GM18498 (cell line): ENCODE measurements around the gene NDUFB2.
"Not testable (repeated sequence)": the region's sequence is repeated elsewhere in the genome, so short reads cannot be mapped to it uniquely, and the experiment has no call there.

ENCODE experiments used
- ATAC-seq: cut with Tn5 transposase; IDR thresholded peaks from one replicate; pipeline ENCODE4 v1.9.1; 2021; ENCODE audit warnings: mild to moderate bottlenecking, moderate library complexity; ENCODE audit not compliant: unreplicated experiment

Gene NDUFB2

GRCh38 chr7:140672382-140673062, 24.0 kb upstream of the NDUFB2 start, which contains the start of gene ADCK2:
TSS of gene ADCK2 (plus strand) at chr7:140672945. CDS start at chr7:140673331, 386 bp downstream.
- ATAC-seq = peak; percentile 69

GRCh38 chr7:140673063-140673773, 23.3 kb upstream of the NDUFB2 start:
- ATAC-seq = peak; percentile 57

DNA sequence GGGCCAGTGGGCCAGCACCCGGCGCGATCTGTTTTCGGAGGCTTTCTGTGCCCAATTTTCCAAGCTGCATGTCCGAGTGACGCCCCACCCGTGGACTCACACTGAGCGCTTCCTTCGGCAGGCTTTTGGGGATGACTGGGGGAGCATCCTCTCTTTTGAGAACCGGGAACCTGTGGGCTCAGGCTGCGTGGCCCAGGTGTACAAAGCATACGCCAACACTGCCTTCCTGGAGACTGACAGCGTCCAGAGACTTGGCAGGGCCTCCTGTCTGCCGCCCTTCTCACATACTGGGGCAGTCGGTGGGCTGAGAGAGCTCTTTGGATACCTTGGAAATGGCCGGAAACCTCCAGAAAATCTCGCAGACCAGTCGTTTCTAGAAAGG, 22.7 kb upstream of the NDUFB2 start:
- ATAC-seq = no peak

GRCh38 chr7:140674356-140674800, 22.1 kb upstream of the NDUFB2 start:
- no peak for ATAC-seq

GRCh38 chr7:140674899-140675701, 21.4 kb upstream of the NDUFB2 start:
- no peak for ATAC-seq

DNA sequence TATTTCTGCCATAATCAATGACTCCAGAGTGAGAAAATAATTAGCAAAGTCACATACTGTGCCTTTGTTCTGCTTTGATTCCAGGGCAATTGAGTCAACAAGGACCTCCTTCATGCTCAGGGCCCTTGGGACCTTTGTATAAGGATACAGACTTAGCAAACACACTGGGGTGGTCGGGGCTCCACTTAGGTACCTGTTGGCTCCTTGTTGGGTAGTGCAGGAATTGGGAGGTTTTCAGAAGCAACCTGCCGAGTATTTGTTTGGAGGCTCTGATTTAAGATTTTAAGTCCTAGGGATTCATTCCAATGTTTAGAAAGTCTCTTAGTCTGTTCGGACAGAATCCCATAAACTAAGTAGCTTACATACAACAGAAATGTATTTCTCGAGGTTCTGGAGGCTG, 20.8 kb upstream of the NDUFB2 start:
- ATAC-seq = no peak

DNA sequence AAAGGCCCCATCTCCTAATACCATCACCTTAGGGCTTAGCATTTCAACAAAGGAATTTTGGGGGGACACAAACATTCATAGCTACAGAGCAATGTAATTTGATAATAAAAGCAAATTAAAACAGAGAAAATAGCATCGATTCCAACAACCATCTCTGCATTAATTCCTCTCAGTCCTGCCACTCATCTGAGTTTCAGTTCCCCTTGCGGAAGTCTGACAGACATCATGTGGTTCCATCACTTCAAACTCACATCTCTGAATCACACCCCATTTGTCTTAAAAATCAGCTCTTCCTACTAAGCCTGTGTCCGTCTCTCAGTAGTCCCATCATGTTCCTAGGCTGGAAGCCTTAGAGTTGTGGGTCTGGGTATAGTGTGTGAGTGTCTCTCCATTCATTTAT, 20.2 kb upstream of the NDUFB2 start:
- ATAC-seq = peak; percentile 57

- not testable (repeated sequence) for ATAC-seq
These were observed 19.6 kb upstream of the NDUFB2 start for GRCh38 chr7:140676956-140677355.

DNA sequence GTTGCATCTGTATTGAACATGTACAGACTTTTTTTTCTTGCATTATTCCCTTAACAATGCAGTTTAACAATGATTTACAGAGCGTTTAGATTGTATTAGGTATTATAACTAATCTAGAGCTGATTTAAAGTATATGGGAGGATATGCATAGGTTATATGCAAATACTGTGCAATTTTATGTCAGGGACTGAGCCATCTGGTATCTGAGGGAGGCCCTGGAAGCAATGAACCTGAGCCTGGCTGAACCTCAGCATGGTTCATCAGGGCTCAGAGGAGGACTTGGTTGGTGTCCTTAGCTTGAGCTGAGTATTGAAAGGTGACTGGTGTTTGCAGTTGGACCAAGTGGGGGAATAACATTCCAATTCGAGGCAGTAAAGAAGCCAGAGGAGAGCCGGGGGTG, 19.0 kb upstream of the NDUFB2 start:
- ATAC-seq = no peak

GRCh38 chr7:140678081-140678815, 18.3 kb upstream of the NDUFB2 start:
- ATAC-seq = no peak

DNA sequence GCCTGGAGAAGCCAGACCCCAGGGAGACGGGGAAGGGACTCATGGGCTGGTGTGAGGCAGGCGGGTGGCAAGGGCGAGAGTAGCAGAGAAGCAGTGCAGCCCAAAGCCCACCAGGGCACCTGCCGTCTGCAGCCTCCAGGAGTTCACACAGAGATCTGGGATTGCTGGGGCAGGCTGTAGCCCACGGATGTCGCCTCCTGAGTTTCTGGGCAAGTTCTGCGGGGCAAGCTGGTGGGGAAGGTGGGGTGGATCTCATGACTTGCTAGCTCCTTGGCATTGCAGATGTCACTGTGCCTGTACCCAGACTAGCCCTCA, 17.7 kb upstream of the NDUFB2 start:
- ATAC-seq = no peak

DNA sequence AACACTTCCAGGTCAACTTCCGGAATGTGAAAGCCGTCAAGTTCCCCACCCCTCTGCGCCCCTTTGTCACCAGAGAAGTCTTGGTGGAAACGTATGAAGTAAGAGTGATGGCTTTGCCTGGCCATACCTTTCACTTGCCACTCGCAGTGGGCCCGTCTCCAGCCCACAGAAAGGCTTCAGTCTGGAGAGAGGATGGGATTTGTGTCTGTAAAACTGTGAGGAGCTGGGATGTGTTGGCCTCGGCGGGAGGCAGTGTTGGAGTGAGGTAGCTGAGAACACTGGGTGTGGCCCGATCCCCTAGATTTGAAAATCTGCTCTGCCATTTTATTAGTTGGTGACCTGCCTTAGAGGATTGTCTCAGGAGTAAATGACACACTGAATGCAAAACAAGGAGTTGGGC, 17.3 kb upstream of the NDUFB2 start:
- ATAC-seq = no peak

DNA sequence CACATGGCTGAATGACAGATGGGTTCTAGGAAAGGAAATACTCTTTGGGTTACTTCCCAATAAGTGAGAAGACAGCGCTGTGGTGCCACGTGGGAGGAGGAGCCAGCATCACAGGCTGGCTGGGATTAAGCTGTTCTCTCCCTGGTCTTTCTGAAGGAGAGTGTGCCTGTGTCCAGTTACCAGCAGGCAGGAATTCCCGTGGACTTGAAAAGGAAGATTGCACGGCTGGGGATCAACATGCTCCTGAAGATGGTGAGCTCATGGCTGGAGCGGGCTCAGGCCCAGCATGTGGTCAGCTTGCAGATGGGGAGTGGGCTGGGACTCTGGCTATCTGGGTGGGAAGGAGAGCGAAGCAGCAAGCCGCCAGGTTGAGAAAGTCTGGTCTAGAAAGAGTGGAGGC, 15.6 kb upstream of the NDUFB2 start:
- no peak for ATAC-seq

GRCh38 chr7:140681766-140682165, 14.7 kb upstream of the NDUFB2 start:
- ATAC-seq = no peak

DNA sequence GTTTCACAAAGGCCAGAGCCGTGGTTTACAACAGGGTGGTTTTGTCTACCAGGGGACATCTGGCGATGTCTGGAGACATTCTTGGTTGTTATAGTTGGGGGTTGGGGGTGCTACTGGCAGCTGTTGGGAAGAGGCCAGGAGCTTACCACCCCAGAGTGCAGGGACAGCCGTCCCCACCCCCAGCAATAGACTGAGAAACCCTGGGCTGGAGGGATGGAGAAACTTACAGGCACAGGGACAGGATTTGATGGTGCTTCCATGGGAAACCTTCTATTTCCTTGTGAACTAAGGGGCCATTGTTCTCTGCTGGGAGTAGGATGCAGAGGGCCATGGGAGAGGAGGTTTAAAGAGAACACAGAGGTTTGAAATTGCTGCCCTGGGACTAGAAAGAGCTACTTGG, 12.9 kb upstream of the NDUFB2 start:
- no peak for ATAC-seq

- no peak for ATAC-seq
These were observed 12.2 kb upstream of the NDUFB2 start for GRCh38 chr7:140684066-140684950.

DNA sequence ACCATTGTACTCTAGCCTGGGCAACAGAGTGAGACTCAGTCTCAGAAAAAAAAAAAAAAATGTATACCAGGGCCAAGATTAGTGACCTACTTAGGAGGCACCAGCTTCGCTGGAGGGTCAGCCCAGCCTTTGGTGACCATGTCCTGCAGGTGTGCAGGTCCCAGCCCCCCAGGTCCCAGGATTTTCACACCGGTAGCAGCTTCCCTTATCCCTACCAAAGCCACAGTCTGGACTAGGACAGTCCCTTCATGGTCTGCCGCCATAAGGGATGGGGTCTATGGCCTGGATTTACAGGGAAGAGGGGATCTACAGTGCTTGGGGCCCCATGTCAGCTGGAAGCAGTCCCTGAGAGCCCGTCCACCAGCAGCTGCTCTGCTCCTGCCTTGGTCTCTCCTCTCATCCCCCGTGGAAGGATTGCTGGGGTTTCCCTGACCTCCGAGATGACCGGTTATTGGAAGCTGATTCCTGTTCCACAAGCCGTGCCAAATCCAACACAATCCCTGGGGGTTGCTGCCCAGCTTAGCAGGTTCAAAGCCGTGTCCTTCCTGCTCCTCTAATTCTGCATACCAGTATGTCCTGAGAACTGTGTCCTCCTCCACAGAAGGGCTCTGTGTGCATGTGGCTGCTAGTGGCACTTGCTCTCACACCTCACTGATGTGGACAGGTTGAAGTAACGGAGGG, 11.0 kb upstream of the NDUFB2 start:
- no peak for ATAC-seq

GRCh38 chr7:140686921-140687320, 9.6 kb upstream of the NDUFB2 start:
- no peak for ATAC-seq

DNA sequence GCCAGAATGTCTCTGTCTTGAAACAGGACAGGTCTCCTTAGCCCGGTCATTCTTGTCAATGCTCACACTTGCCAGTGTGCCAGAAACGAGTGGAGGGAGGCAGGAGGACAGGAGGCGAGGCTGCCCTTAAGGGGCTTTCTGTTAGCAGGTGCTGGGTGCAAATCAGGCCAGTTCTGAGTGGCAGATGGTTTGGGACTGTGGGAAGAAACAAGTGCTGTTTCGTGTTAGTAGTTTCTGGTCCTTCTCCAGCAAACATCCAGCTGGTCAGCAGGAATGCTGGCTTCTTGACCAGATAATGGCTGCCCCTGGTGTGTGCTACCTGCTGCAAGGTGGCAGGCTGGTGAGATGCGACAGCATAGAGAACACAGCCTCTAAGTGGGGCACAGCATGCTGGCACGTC, 8.2 kb upstream of the NDUFB2 start:
- ATAC-seq = no peak
